GM12801 (cell line): ENCODE data around the gene AGBL1.

Experiments
- TF ChIP-seq, protein P1 (sequence below): IDR thresholded peaks from one replicate; pipeline ENCODE4 v1.5.1; 2011; ENCODE audit warnings: control low read depth; ENCODE audit not compliant: insufficient read length; ENCODE audit errors: extremely low read depth

Gene AGBL1

GRCh38 chr15:86154705-86155104 is 75.0 kb downstream of the AGBL1 start:
- TF ChIP-seq, protein P1, sequence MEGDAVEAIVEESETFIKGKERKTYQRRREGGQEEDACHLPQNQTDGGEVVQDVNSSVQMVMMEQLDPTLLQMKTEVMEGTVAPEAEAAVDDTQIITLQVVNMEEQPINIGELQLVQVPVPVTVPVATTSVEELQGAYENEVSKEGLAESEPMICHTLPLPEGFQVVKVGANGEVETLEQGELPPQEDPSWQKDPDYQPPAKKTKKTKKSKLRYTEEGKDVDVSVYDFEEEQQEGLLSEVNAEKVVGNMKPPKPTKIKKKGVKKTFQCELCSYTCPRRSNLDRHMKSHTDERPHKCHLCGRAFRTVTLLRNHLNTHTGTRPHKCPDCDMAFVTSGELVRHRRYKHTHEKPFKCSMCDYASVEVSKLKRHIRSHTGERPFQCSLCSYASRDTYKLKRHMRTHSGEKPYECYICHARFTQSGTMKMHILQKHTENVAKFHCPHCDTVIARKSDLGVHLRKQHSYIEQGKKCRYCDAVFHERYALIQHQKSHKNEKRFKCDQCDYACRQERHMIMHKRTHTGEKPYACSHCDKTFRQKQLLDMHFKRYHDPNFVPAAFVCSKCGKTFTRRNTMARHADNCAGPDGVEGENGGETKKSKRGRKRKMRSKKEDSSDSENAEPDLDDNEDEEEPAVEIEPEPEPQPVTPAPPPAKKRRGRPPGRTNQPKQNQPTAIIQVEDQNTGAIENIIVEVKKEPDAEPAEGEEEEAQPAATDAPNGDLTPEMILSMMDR, result no peak

DNA sequence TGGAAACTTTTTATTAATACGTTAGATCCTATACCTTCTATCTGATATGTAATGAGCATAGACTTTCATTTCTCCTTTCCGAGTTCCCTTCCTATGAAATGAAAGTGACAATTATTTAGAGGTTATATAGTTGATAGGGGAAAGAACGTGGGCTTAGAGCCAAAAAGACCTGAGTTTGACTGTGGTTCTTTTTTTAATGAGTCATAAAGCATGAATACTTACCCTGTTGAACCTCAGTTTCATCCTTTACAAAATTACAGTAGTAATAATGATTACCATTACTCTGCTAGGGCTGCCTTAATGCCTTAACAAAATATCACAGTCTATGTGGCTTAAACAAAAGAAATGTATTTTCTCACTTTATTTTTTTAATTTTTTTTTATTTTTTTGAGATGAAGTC is 75.9 kb downstream of the AGBL1 start:
- TF ChIP-seq, protein P1, result no peak

DNA sequence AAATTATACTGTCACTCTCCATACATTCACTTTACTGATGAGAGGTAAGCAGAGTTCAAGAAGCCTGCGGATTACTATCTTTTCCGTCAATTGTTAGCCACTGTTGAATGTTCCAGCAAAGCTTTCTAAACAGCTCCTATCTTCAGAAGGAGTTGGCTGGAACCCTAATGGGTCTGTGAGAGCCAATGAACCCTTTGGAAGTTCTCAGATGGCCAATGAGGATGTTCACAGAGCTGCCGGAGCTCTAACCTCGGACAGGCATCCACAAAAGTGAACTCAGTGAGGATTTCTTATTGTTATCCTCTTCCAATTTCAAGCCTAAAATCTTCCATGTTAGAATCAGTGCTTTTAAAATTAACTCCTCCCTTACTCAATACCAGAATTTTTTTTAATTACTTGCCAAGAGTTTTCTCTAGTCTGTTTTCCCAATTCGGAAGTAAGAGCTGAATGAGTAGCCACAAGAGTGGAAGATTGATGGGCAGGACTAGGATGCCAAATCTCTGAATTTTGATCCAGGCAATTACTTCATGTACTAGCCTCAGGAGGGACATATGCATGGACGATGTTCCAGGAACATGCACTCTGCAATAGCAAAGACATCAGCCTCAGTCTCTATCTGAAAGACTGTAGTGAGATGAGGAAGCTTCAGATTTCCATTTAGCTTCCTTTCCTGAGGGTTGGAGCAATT is 78.1 kb downstream of the AGBL1 start:
- TF ChIP-seq, protein P1, result no peak

DNA sequence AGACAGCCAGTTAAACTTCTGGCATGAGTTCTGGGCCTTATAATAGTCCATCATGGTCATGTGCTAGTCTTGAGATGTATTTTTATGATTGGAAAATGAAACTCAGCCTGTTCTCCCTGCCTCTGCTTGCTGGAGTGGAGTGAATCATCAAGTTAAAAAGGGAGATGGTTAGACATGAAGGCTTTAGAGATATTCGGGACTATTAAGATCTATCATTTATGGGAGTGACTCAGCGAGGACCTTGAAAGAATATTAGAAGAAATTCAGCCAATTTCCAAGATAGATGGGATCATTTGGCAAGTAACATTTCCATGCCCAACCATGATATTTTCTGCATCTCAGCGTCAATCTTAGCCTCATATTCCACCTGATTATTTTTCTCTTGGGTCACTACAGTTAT is 79.8 kb downstream of the AGBL1 start:
- TF ChIP-seq, protein P1, result no peak

DNA sequence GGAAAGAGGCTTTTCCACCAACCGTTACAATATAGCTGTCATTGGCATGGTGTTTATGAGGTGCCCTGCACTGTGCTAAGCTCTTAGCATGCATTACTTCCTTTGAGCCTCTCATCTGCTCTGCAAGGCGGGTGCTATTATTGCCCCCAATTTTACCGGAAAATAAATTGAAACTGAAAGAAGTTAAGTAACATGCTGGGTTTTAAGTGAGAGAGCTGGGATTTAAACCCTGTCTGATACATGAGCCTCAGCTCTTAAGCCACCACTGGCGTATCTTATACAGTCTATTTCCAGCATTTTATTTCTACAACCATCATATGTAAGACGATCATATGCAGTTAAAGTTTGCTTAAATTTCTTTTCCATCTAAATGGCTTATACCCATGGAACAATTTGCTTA is 81.6 kb downstream of the AGBL1 start:
- TF ChIP-seq, protein P1, result no peak

DNA sequence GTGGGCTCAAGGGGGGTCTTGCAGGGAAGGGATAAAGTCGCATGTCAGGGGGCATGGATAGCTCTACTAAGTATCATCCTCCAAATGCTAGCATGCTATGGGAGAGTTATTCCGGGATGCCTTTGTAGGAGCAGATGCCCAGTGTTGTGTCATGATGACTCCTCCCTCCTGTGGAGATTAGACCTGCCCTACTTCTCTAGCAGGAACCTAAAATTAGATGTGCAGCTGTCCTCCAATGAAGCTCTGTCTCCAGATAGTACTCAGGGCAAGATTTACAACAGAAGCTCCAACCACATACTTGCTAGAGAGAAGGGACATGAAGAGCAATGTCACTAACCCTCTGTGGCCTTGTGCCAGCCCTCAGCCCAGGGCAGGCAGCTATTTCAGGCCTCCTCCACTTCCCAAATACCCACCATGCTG is 82.5 kb downstream of the AGBL1 start:
- TF ChIP-seq, protein P1, result no peak

- TF ChIP-seq, protein P1, result no peak
These were observed 83.0 kb downstream of the AGBL1 start for GRCh38 chr15:86162641-86163040.
